ENCODE measurements around the gene TTN. TPM values are rescaled to one million over a fixed set of nuclear protein-coding genes. Genes with fewer than 3 reads are reported as not detected.

The TTN gene
- total and polyA plus RNA-seq, 2 of the 4 experiments (the other 2 are of a cell fraction), result 0.02 to 0.18 TPM

- no CpG with 5 or more reads among the region's 6 CpGs for WGBS, 2 experiments (ENCODE audit: extremely low coverage in 2 of 2, insufficient read length in 1 of 2)
- no peak for DNase-seq
These were observed 104.9 kb downstream of the TTN start for GRCh38 chr2:178702361-178702760.

More at GRCh38 chr2:178702361-178702760, 104.9 kb downstream of the TTN start:
- H3K27ac ChIP-seq (ENCODE audit: insufficient read depth, low read length), result no peak overlapping the region
- no peak overlapping the region for H4K8ac ChIP-seq (ENCODE audit: low read depth in 2 of 2, low read length in 2 of 2)
- intact Hi-C loops (cut with micrococcal nuclease), result no loop called here
- no peak overlapping the region for H4K91ac ChIP-seq (ENCODE audit: insufficient read depth, low read depth, low read length)
- no peak overlapping the region for H3K56ac ChIP-seq (ENCODE audit: extremely low read depth, insufficient read depth, low read length)
- no peak for ATAC-seq (ENCODE audit: low read depth)
- H3K79me1 ChIP-seq (ENCODE audit: low read depth in 1 of 2, low read length in 2 of 2), result no peaks in the 10 kb centered on the region
- H3K9me3 ChIP-seq (ENCODE audit: control insufficient read depth, insufficient read depth, low read length), result no peaks in the 10 kb centered on the region
- no peak overlapping the region for H2BK5ac ChIP-seq (ENCODE audit: low read depth, low read length, poor library complexity, severe bottlenecking)
- H3K23ac ChIP-seq (ENCODE audit: low read depth, low read length), result no peak overlapping the region
- no peak overlapping the region for H2AK9ac ChIP-seq (replicated peaks; ENCODE audit: low read depth, low read length, poor library complexity)
- H3K18ac ChIP-seq (ENCODE audit: low read depth, low read length), result no peak overlapping the region
- dilution Hi-C loops (cut with HindIII; ENCODE audit: low sequenced_read_pairs, unreplicated experiment), result no loop called here
- no peak overlapping the region for H3K4me2 ChIP-seq (ENCODE audit: low read depth, low read length)
- H3K9me1 ChIP-seq (ENCODE audit: insufficient read depth, low read length), result no peaks in the 10 kb centered on the region
- TF ChIP-seq USF2 (IDR thresholded peaks at IDR 0.05; ENCODE audit: low read depth, low read length) (no peak), ELK1 (IDR thresholded peaks at IDR 0.05; ENCODE audit: borderline replicate concordance, low read depth, low read length) (no peak), FOS (IDR thresholded peaks at IDR 0.05; ENCODE audit: low read depth, low read length) (no peak), RCOR1 (IDR thresholded peaks at IDR 0.05; ENCODE audit: insufficient replicate concordance, low read length) (no peak), RFX5 (IDR thresholded peaks at IDR 0.05; ENCODE audit: low read depth, low read length) (no peak), CHD1 (IDR thresholded peaks at IDR 0.05; ENCODE audit: low read depth, low read length) (no peak), MAFK (IDR thresholded peaks at IDR 0.05; ENCODE audit: low read depth, low read length) (no peak), CTCF (conservative IDR thresholded peaks at IDR 0.05; ENCODE audit: low read depth, low read length) (no peak), MAZ (IDR thresholded peaks at IDR 0.05; ENCODE audit: borderline replicate concordance, low read depth, low read length) (no peak), SMC3 (IDR thresholded peaks at IDR 0.05; ENCODE audit: low read depth, low read length) (no peak), POLR2A (IDR thresholded peaks at IDR 0.05; ENCODE audit: low read depth, low read length) (no peak), BHLHE40 (IDR thresholded peaks at IDR 0.05; ENCODE audit: low read depth, low read length) (no peak), RAD21 (IDR thresholded peaks at IDR 0.05; ENCODE audit: low read length) (no peak), CEBPB (IDR thresholded peaks at IDR 0.05; ENCODE audit: low read depth, low read length) (no peak)
- H3K14ac ChIP-seq (replicated peaks; ENCODE audit: low read depth, low read length), result no peak overlapping the region
- H4K5ac ChIP-seq (ENCODE audit: low read depth, low read length), result no peak overlapping the region
- H2BK120ac ChIP-seq (ENCODE audit: low read depth, low read length), result no peak overlapping the region
- no peak overlapping the region for H2AK5ac ChIP-seq (ENCODE audit: low read depth, low read length)
- H3K4me3 ChIP-seq (ENCODE audit: insufficient read depth, low read depth, low read length), result no peak overlapping the region
- BruUV-seq (replicated peaks), result no TSS peak
- H2BK15ac ChIP-seq (ENCODE audit: low read depth, low read length), result no peak overlapping the region
- H3K9ac ChIP-seq (ENCODE audit: low read depth, low read length), result no peak overlapping the region
- no peak overlapping the region for H2AFZ ChIP-seq (replicated peaks; ENCODE audit: low read length, poor library complexity)
- no peak overlapping the region for H3K4ac ChIP-seq (ENCODE audit: low read depth, low read length)
- no peak overlapping the region for H2BK20ac ChIP-seq (ENCODE audit: low read depth, low read length)
- ChIA-PET CTCF (interaction anchor here (0.7 kb wide), 1 partner anchor 31 kb away, joined by 3 read pairs; no protein-coding TSS in a partner anchor), POLR2A (ENCODE audit: unreplicated experiment) (no interaction called here)
- H3K4me1 ChIP-seq (ENCODE audit: control insufficient read depth, insufficient read depth, low read length), result no peaks in the 10 kb centered on the region
- in situ Hi-C loops (cut with MboI; ENCODE audit: low sequenced_read_pairs), result no loop called here
- no peaks in the 10 kb centered on the region; the same call in 1 of the 2 replicates for H3K27me3 ChIP-seq (ENCODE audit: control insufficient read depth, insufficient read depth, low read length)
- no peaks in the 10 kb centered on the region for H4K20me1 ChIP-seq (ENCODE audit: insufficient read depth, low read length)
- no peaks in the 10 kb centered on the region for H3K36me3 ChIP-seq (ENCODE audit: control insufficient read depth, insufficient read depth, low read length)

Measured in IMR-90 (cell line).